ENCODE results near the gene BARHL2. TPM values are rescaled to one million over a fixed set of nuclear protein-coding genes. Genes with fewer than 3 reads are reported as not detected.

The BARHL2 gene
- total and polyA plus RNA-seq, 7 donors, result not detected

GRCh38 chr1:90718411-90719329 lies 1.6 kb upstream of the BARHL2 start:
- 4% methylated on average over 66 of the region's 66 CpGs for WGBS, 2 donors
- Histone ChIP-seq H3K4me3 (peak overlapping the region in 3 of 4 donors; percentile 22 to 41 (median 38)), H3K36me3 (no peaks in the 10 kb centered on the region), H3K4me1 (peaks cover 0 to 45% (median 32%) of the 10 kb centered on the region in 4 donors), H3K27ac (no peak overlapping the region), H3K27me3 (peaks cover 76 to 100% (median 97%) of the 10 kb centered on the region in 3 donors), H3K9me3 (no peaks in the 10 kb centered on the region)
- DNase-seq, result no peak
- intact Hi-C loops (cut with DNase I), result no loop called here
- TF ChIP-seq EP300 (IDR thresholded peaks at IDR 0.05) (no peak), CTCF (IDR thresholded peaks at IDR 0.05) (no peak), POLR2AphosphoS5 (IDR thresholded peaks at IDR 0.05) (no peak), POLR2A (IDR thresholded peaks at IDR 0.05) (no peak)

DNA sequence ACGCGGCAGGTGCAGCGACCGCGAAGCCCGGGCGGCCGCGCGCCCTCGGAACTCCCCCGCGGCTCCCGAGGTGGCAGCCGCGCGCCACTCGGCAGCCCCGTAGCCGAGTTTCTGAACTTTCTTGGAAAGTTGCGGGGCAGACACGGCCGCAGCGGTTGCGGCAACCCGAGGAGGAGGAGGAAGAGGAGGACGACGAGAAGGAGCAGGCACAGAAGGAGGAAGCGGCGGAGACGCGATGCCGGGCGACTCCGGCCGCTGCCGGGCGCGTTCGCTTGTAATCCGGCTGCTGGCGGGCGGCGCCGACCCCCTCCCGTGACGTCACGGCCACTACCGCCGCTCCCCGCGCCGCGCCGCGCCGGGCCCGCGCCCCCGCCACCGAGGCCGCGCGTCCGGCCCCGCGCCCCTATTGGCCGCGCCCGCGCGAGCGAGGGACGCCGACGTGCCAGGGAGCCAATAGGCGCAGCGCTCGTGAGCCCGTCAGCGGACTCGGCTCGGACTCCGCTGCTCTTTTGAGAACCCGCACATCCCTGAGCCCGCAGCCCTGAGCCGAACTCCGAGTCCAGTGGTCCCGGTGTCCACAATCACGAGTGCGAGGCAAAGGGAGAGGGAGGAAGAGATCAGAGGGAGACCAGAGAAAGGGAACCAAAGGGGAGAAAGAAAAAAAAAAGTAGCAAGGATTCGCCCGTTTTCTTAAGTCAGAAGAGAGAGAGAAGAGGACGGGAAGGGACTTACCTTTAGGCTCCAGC lies 736 bp upstream of the BARHL2 start:
- Histone ChIP-seq H3K36me3 (no peaks in the 10 kb centered on the region), H3K4me1 (peaks cover 0 to 41% (median 26%) of the 10 kb centered on the region in 4 donors), H3K9me3 (no peaks in the 10 kb centered on the region), H3K27ac (no peak overlapping the region), H3K27me3 (peaks cover 74 to 100% (median 97%) of the 10 kb centered on the region in 3 donors), H3K4me3 (peak overlapping the region in 3 of 4 donors; percentile 22 to 41 (median 38))
- TF ChIP-seq EP300 (IDR thresholded peaks at IDR 0.05), result no peak
- TF ChIP-seq POLR2A (IDR thresholded peaks at IDR 0.05), result no peak
- 2% methylated on average over 94 of the region's 94 CpGs for WGBS, 2 donors
- no peak for DNase-seq
- intact Hi-C loops (cut with DNase I), result no loop called here

DNA sequence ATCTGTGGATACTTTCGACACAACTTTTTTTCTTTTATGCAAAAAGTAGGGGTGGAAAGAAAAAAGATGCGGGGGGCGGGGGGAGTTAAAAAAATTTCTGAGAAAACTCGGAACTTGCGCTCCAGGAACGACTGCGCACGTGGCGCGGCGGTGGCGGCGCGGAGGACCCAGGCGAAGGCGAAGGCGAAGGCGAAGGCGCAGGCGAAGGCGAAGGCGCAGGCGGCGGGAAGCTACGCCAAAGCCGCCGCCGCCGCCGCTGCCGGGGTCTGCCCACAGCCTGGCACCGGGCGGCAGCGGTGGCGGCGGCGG lies 208 bp upstream of the BARHL2 start:
- WGBS, 2 donors, result 6 to 20% methylated on average over 37 of the region's 37 CpGs
- no peaks in the 10 kb centered on the region for H3K9me3 ChIP-seq
- H3K4me3 ChIP-seq, result peak overlapping the region in 3 of 4 donors; percentile 22 to 41 (median 38)
- TF ChIP-seq EP300 (IDR thresholded peaks at IDR 0.05) (no peak), POLR2A (IDR thresholded peaks at IDR 0.05) (no peak), CTCF (IDR thresholded peaks at IDR 0.05) (no peak), POLR2AphosphoS5 (IDR thresholded peaks at IDR 0.05) (no peak)
- no peak for DNase-seq
- H3K36me3 ChIP-seq, result no peaks in the 10 kb centered on the region
- intact Hi-C loops (cut with DNase I), result no loop called here
- H3K4me1 ChIP-seq, result peaks cover 0 to 41% (median 26%) of the 10 kb centered on the region in 4 donors
- H3K27ac ChIP-seq, result no peak overlapping the region
- peaks cover 75 to 100% (median 97%) of the 10 kb centered on the region in 3 donors for H3K27me3 ChIP-seq

- Histone ChIP-seq H3K4me3 (no peak overlapping the region), H3K27ac (no peak overlapping the region), H3K9me3 (no peaks in the 10 kb centered on the region), H3K27me3 (peaks cover 82 to 100% (median 95%) of the 10 kb centered on the region in 3 donors), H3K4me1 (peaks cover 0 to 42% (median 26%) of the 10 kb centered on the region in 4 donors), H3K36me3 (no peaks in the 10 kb centered on the region)
- DNase-seq, result no peak
- intact Hi-C loops (cut with DNase I), result no loop called here
- TF ChIP-seq POLR2AphosphoS5 (IDR thresholded peaks at IDR 0.05) (no peak), POLR2A (IDR thresholded peaks at IDR 0.05) (no peak), CTCF (IDR thresholded peaks at IDR 0.05) (no peak), EP300 (IDR thresholded peaks at IDR 0.05) (no peak)
- 8 to 10% methylated on average over 15 of the region's 15 CpGs for WGBS, 2 donors
These were observed 905 bp downstream of the BARHL2 start for GRCh38 chr1:90716243-90716551.

- no peak for DNase-seq
- WGBS, 2 donors, result 5 to 6% methylated on average over 5 of the region's 5 CpGs
- TF ChIP-seq EP300 (IDR thresholded peaks at IDR 0.05), result no peak
- TF ChIP-seq POLR2A (IDR thresholded peaks at IDR 0.05), result no peak
- TF ChIP-seq POLR2AphosphoS5 (IDR thresholded peaks at IDR 0.05), result no peak
- H3K27me3 ChIP-seq, result peaks cover 84 to 100% (median 95%) of the 10 kb centered on the region in 3 donors
- no peak overlapping the region for H3K27ac ChIP-seq
- H3K4me3 ChIP-seq, result no peak overlapping the region
- no peaks in the 10 kb centered on the region for H3K9me3 ChIP-seq
- H3K4me1 ChIP-seq, result peaks cover 0 to 49% (median 31%) of the 10 kb centered on the region in 4 donors
- H3K36me3 ChIP-seq, result no peaks in the 10 kb centered on the region
- intact Hi-C loops (cut with DNase I), result no loop called here
These were observed 1.8 kb downstream of the BARHL2 start for GRCh38 chr1:90715309-90715708.
